Fibroblast of peridontal ligament (primary cell): ENCODE data around the gene ATP4B.

ENCODE experiments used
- DNase-seq: peaks from one replicate; pipeline ENCODE4 v3.0.0-alpha.2; 2010; ENCODE audit errors: extremely low read depth

The ATP4B gene

DNA sequence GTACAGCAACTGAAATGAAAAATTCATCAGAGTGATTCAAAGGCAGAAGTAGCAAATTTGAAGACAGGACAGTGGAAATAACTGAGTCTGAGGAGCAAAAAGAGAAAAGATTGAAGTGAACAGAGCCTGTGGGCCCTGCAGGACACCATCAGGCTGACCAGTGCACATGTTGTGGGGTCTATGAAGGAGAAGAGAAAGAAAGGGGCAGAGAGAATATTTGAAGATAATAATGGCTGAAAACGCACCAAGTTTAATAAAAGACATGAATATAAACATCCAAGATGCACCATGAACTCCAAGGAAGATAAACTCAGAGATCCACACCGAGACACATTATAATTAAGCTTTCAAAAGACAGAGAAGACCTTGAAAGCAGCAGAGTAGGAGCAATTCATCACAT is 15.4 kb downstream of the ATP4B start:
- DNase-seq: no peak

DNA sequence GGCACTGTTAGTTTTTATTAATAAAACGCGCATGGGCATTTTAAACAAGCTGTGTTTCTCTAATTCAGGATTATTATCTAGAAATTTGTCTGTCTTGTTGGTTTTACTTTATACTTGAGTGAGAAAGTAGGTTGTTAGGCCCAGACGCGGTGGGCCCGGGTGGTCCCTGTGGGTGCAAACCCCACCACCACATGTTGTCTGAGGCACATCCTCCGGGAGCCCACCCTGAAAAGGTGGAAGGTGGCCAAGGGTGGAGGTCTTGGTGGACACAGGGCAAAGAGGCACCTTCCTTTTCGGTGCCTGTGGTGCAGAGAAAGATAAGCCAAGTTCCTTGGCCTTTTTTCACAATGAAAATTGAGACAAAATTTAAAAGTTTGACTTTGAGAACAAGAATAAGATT is 16.6 kb downstream of the ATP4B start:
- no peak for DNase-seq

DNA sequence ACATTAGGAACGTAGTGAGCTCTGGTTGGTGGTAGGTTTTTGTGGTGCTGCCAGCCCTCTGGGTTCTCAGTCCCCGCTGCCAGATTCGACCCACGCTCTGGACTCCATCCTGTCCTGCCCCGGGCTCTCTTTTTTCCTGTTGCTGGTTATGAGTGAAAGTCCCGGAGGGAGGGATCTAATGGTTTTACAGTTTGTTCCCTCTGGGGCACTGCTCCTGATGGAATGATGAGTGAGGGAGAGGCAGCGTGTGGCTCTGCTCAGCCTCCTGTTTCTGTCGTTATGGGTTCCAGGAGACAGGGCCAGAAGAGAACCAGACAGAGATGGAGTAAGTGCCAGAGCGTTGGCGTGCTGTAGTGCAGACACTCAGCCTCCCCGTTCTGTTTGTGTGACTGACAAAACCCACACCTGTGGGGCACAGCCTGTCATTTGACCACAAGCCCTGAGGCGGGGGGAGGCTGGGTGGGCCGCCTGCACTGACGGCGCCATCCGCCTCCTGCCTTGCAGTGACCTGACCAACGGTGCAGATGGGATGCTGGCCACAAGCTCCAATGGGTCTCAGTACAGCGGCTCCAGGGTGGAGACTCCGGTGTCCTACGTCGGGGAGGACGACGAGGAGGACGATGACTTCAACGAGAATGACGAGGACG is 18.3 kb downstream of the ATP4B start:
- DNase-seq: no peak

DNA sequence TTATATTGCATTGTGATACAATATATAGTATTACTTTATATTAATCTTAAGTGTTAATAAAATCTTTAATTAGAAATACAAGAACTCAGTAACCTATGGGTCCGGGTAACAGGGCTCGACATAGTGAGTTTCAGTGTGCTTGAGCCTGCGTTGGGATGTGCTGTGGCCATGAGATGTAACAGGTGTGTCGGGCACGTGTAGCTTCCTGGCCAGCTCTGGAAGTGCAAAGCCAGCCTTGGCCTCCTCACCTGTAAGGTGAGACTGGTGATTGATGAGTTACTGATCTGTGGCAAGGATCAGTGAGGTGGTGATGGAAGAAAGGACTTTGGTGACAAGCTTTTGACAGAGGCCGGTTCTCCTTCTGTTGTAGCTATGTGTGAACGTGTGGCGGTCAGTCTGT is 19.2 kb downstream of the ATP4B start:
- DNase-seq: no peak

DNA sequence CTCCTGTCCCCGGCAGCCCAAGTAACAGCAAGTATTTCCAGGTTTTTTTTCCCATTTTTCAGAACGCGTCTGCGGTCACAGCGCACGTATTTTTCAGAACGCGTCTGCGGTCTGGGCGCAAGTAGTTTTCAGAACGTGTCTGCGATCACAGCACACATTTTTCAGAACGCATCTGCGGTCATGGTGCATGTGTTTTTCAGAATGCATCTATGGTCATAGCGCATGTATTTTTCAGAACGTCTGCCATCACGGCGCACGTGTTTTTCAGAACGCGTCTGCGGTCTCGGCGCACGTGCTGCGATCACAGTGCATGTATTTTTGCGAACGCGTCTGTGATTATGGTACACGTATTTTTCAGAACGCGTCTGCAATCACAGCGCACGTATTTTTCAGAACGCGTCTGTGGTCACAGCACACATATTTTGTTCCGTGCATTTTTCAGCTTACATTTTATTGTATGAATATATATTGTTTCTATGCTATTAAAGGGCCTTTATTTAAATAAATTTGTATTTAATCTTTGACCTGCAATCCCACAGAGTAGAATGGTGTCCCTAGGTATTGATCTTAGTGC is 19.7 kb downstream of the ATP4B start:
- DNase-seq: no peak

DNA sequence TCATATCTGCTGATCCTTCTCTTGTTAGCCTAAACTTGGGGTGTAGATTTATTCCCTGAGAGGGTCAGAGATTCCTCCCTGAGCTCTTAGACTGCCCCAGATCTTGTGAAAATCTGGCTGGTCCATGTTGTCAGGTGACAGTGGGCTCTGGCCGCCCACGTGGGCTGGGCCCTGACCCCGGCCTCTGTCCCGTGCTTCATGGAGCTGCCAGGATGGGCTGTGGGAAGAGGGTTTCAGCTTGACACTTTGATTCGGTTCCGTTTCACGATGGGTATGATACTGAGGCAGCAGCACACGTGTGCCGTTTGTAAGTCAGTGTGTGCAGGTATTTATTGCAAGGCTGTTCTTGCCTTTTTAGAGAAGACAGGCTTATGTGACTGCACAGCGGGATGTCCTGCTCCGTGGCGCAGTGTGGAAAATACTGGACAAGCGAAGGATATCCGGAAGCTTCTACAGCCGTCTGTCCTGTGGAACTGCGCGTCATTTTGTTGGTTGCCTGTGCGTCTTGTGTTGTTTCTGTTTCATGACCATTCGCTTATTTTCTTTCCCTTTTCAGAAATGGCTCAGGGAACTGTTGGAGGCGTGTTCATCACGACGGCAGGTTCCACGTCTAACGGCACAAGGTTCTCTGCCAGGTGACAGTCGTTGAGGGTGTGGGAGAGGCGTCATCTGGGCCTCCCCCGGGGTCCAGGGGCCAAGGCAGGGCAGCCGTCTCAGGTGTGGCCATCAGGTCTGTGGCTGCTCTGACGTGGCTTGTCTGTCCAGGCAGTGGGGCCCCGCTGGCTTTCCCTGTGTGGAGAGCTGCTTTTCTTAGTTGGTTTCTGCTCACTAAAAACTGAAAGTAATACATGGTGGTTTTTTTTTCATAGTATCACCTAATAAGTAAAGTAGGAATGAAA is 20.5 kb downstream of the ATP4B start:
- no peak for DNase-seq

DNA sequence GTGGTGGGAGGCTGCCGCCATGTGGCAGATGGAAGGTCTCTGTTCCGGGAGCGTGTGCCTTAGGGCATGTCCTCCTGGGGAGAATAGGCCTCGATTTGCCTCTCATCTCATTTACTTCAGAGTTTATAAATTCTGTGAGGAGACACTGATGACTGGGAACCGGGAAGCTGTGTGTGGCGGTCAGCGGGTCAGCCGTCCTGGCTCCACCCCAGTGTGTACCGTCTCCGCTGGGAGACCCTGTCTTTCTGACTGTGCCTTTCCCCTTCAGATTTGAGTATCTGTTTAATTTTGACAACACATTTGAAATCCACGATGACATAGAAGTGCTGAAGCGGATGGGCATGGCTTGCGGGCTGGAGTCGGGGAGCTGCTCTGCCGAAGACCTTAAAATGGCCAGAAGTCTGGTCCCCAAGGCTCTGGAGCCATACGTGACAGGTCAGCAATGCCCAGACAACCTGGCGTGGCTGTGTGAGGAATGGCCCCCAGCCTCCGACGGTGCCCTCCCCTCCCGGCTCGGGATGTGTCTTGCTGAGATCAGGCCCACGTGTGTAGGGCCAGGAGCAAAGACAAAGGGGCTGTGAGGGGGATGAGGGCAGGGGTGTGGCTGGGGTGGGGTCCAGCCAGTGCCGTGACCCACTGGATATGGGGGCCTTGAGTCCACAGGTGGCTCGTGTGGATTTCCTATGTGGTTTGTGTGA is 21.6 kb downstream of the ATP4B start:
- DNase-seq: no peak

DNA sequence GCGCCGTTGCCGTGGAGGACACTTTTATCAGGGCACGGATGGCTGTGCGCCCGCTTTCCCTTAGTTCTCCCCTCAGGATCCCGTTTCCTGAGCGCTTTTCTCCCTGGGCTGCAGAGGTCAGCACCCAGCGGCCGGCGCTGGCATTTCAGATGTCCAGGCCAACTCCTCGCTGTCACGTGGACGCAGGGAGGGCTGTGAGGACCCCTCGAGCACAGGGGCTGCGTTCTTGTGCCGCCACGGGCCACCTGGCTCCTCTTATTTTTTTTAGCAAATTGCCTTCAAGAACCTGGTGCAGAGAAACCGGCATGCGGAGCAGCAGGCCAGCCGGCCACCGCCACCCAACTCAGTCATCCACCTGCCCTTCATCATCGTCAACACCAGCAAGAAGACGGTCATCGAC is 22.3 kb downstream of the ATP4B start:
- DNase-seq: no peak

DNA sequence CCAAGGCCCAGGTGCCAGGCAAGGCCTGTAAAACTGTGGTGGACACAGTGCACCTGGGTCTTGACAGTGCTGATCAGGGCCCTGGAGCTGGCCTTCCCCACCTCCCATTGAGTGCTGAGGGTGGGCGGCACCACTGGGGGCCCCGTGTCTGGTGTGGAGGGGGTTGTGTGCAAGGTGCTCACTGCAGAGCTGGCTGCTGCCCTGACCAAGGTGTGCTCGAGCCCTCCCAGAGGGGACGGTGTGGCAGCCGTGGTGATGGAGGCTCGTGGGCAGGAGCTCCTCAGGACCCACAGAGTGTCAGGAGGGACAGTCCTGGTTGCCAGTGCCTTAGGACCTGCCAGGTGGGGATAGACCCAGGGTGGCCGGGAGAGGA is 23.0 kb downstream of the ATP4B start:
- DNase-seq: no peak

DNA sequence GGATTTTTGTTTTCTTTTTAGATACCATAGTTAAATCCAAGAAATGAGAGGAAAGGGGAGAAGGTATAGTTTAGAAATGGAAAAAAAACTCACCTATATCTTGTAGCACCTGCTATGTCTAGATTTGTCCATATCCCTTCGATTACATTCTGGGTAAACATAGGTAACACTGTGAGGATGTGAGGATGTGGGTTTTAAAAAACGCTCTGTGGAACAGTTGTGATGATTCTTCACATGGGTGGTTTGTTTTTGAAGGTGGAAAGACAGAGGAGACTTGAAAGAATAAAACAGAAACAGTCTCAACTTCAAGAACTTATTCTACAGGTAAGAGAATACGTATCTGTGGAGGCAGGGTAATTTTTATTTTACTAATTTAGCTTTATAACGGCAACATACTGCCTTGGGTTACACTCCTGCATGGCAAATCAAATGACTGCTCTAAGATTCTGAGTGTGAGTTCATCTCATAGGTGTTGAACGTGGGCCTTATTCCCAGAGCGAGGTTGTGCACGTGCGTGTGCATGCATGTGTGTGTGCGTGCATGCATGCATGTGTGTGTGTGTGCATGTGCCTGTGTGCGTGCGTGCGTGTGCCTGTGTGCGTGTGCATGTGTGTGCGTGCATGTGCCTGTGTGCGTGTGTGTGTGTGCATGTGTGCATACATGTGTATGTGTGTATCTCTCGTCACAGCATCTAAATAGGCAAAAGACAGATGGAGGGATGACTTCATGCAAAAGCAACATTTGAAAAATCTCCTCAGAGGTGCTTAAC is 23.5 kb downstream of the ATP4B start:
- no peak for DNase-seq

DNA sequence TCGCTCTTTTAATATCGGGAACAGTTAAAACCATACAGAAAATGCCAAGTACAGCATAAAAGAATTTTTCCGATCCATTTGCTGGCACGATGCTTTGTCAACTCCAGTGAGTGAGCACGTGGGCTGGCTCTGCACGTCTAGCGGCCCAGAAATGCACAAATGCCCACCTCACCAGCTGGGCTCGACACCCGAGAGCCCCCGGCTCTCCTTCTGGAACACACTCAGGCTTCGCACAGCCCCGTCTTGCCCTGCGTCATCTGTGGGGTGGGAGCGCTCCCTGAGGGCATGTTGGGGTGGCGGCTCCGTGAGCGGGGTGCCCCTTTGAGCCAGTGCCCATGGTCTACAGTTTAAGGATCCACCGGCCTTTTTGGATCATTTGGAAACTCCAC is 24.5 kb downstream of the ATP4B start:
- no peak for DNase-seq

DNA sequence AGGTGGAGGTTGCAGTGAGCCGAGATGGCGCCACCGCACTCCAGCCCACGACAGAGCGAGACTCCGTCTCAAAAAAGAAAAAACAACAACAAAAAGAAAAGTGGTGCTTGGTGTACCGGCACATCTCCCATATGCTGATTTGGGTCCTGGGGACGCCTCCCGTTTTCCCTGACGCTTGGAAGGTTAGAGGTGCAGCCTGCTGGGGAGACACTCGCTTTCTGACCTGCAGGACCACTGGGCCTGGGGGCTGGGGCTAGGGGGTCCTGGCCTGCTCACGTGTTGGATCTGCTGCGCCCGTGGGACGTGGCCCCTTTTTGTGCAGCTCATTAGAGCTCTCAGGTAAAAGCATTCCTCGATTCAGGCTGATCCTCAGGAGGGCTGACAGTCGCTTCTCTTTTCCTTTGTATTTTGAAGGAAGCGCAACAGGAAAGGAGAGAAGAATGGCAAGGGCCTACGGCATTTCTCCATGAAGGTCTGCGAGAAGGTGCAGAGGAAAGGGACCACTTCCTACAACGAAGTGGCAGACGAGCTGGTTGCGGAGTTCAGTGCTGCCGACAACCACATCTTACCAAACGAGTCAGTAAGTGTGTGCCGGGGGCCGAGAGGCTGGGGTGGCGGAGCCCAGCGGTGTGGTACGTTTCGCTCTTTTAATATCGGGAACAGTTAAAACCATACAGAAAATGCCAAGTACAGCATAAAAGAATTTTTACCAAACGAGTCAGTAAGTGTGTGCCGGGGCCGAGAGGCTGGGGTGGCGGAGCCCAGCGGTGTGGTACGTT is 25.1 kb downstream of the ATP4B start:
- DNase-seq: no peak

DNA sequence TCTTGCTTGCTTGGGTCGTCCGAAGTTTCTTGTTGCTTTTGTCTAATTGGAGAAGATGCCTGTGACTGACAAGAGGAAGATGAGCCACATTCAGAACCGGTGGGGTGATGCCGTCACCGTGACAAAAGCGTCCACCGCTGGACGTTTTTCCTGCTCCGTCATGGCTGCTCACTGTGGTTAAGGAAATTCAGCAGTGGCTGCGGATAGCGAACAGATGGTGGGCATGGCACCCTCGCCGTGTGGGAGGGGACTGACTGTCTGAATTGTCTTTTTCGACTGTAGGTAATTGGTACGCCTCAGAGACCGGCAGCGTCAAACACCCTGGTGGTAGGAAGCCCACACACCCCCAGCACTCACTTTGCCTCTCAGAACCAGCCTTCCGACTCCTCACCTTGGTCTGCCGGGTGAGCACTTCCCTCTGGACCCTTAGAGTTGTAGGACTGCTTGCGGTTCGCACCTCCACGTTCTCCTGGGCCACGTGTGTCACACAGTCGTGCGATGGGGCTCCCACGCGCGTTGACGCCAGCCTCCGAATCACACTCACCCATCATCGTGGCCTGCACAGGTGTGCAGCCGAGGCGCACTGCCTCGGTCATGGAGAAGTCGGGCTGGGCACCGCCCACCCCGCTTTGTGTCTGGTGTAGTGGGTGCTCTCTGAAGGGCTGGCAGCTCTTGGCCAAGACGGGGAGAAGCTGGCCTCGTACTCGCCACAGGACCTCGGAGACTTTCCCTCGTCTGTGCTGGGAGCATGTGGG is 26.5 kb downstream of the ATP4B start:
- DNase-seq: no peak

DNA sequence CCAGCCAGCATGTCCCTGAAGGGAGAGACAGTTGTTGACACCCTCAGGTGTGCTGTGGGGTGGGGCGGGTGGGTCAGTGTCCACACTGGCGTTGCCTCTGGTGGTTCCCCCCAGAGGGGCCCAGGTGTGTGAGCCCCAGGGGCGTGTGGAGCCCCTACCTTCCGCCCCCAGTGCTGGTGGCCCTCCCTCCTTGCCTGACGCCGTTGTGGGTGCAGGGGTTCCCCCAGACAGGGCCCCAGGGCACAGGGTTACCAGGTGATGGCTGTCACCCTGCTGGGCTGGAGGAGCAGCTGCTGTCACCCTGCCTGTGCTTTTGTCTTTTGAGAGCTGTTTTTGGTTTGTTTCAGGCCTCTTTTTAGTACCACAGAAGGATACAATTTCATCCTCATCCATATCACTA is 27.2 kb downstream of the ATP4B start:
- no peak for DNase-seq

DNA sequence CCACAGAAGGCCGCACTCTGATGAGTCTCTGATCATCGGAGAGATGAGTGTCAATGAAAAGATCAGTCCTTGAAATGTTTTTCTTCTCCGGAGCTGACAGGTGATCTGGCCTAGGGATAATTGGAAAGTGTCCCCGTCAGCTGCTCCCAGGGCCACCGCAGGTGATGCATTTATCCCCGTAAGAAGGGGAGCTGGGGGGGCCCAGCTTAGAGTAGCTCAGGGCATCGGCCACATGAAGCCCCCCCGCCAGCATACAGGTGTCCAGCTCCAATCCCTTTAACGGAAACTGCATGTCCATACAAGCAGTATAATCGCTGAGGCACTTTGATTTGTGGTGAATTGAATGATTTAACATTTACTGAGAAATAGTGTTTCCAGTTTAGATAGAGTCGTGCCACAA is 27.7 kb downstream of the ATP4B start:
- no peak for DNase-seq

DNA sequence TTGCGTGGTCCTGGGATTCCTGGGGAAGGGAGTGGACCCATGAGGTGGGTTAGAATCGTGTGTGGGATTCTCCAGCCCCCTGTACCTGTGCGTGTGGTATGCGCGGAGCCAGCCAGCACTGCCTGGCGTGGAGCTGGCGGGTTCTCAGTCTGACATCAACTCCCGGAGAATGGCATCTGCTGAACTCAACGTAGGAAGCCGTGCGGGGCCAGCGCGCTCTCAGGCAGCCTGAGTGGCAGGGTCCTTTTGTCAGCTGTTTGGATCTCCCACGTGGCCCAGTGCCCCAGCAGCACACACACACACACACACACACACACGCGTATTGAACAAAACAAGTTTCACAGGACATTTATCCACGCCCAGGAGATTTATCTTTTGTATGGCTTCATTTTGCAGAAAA is 28.1 kb downstream of the ATP4B start:
- no peak for DNase-seq

DNA sequence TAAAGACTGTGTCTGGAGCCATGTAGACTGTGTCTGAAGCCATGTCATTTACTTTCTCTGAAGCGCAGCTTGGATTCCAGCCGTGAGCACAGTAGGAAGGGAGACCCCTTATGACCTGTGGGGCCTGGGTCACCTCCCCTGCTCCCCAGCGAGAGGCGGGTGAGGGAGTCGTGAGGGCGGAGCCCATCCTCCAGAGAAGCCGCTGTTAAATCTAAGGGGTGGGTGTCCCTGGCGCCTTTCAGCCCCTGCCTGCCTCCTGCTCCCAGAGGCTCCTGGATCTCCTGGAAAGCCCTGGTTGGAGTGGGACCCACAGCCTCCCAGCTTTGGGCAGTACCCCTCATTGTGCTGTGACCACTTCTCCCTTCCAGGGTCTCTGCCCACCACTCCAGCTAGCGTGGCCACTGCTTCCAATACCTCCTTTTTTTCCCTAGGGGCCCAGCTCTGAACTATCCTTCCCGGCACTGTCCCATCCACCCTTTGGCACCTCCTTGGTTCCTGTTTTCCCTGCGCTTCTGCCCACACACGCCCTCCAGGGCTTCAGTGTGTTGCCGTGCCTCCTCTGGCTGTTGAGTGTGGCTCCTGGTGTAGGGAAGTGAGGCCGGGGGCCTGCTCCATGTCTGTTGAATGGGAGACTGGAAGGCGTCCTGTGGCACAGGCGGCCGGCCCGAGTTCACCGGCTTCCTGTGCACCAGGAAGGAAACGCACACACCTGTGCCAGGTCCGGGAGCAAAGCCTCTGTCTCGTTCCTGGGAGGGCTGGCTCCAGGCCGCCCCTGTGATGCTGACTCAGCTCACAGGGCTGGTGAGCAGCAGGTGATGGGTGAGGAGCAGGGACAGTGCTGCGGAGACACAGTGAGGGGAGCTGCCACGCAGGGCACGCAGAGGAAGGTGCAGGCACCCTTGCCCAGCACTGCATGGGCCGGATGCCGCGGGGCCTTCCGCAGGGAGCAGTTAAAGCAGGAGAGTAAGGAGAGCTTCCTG is 29.4 kb downstream of the ATP4B start:
- DNase-seq: no peak

DNA sequence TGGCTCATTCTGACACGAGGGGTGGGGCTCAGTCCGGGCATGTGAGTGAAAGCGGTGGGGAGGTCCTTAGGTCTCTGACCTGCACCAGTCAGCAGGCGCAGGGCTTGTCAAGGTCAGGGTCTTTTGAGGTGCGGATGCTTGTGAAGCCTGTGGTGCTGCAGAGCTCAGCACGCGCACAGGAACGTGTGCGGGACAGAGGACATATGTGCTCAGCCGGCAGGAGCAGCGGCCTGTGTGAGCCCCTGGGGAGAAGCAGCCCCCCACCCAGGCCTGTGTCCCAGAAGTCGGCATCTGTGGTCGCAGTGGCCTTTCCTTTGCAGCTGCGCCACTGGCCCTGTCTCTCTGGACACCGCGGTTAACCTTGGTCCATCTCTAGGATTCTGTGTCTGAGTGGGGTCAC is 30.9 kb downstream of the ATP4B start:
- DNase-seq: no peak
